HG03095 (cell line): ENCODE results near the gene DCD.

Source experiments
- ATAC-seq: cut with Tn5 transposase; IDR thresholded peaks from one replicate; pipeline ENCODE4 v1.9.1; 2021; ENCODE audit warnings: moderate library complexity; ENCODE audit not compliant: unreplicated experiment

DCD gene

DNA sequence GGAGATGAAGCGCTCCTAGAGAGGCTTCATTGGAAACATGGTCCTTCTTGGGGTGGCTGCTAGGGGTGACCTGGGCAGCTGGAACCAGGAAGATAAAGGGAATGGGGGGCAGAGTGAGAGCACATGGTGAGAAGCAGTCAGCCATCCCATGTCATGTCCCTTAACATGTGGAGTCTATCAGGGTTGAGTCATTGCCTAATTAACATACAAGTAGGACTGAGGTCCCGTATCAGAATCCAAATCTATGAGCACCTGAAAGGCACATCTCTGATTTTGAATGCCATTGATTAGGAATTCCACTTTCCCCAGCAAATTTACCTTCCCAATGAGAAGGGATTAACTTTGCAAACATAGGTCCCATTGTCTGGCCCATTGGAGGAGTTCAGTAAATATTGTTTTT lies 39.4 kb downstream of the DCD start:
- ATAC-seq = no peak

DNA sequence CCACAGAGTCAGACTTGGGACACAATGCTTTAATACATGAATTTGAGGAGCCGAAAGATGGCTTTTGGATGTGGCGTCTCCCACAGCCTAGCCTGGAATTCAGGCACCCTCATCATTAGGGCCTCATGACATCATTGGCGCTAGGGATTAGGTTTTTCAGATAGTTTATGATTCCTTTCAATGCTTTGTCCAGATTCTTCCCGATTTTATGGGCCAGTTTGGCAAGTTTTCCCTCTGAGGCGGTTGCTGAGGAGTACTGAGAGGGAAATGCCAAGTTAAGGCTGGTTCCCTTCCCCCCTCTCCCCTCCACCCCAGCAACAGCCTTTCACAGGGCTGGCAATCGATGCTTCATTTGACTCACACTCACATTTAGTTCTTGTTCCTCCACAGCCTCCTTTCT lies 40.0 kb downstream of the DCD start:
- ATAC-seq = no peak

DNA sequence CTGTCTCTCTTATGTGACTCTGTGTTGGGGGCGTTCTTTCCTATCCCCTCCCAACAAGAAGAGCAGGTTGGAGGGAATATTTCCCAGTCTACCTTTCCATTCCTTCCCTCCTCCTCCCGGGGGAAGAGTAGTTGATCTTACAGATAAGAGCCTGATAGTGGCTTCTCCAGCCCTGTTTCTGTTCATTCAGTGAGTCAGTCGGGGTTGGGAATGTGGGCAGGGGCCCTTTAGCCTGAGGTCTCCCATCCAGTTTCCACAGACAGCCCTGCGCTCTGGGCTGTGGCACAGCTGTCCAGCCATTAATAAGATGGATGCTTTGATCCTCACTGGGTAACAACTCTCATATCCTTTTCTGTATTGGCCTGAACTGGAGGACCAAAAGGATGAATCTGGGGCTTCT lies 41.6 kb downstream of the DCD start:
- no peak for ATAC-seq

DNA sequence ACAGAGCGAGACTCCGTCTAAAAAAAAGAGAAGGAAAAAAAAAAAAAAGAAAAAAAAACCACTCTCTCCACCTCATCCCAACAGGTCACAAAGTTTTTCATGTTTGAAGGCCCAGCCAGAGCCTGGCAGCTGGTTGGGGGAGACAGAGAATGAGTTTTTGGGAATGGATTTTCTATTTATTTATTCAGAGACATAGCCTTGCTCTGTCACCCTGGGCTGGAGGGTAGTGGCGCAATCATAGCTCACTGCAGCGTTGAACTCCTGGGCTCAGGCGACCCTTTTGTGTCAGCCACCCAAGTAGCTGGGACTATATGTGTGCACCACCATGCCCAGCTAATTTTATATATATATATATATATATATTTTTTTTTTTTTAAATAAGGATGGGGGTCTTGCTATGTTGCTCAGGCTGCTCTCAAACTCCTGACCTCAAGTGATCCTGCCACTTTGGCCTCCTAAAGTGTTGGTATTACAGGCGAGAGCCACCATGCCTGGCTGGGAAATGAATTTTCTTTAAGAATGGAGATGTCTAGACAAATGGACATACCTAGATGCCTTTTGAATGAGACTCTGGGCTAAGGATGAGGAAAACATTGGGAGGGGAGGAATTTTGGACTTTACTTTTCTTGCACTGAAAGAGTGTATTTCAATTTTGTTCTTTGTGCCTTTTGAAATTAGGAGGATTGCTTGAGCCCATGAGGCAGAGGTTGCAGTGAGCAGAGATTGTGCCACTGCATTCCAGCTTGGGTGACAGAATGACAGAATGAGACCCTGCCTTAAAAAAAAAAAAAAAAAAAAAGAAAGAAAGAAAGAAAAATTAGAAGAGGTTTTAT lies 42.8 kb downstream of the DCD start:
- no peak for ATAC-seq

DNA sequence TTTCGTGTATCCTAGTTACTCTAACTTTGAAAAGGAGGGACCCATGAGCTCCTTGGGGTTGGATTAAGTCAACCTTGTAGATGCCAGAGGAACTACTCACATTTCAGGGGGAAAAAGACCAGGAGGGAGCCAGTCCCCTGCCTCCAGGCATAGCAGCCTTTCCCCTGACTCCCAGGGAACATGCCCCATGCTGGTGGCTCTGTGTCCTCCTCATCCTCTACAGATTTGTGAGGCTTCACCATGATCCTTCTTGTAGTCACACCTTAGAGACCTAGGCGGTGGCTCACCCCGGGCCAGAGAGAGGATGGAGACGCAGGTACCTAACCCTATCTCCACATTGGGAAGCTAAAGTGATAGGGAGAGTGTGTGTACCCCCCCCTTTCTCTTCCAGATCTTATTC lies 43.7 kb downstream of the DCD start:
- ATAC-seq = no peak

DNA sequence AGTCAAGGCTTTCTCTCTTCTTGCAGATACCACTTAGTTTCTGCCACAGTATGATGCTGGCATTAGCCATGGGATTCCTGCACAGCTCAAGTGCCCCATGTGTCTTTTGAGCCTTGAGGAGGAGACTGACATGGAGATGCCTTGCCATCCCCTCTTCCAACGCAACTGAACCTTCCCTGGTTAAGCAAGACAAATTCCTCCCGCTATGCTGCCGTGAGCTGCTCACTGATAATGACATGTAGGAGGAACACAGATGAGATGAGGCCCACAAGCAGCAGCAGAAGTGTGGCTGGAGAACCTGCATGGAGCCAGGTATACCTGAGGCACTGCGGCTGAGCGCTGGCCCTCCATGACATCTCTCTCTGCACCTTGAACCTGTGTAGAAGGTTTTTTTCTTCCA lies 44.3 kb downstream of the DCD start:
- no peak for ATAC-seq

DNA sequence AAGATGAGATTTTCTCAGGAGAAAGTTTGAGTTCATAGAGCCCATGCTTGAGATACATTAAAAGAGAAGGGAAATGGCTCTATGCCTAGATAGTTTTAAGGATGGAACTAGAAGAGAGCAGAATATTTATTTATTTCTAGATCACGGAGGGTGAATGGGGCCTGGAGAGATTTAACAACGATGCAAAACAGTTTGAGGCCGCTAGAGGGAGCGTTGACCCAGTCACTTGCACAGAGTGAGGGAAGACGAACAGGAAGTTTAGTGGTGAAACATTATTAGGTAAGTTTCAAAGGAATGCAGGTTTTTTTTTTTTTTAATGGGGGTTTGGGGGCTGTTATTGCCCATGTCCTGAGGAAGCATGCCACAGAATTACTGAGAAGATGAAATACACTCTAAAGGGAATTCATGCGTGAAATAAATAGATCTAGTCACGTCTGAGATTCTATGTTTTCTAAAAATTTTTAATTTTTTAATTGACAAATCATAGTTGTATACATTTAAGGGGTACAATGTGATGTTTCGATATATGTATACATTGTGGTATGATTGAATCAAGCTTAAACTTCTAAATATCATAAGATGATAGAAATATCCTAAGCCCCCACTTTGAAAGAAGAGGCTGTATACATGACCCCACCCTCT lies 44.9 kb downstream of the DCD start:
- ATAC-seq = peak; percentile 88

DNA sequence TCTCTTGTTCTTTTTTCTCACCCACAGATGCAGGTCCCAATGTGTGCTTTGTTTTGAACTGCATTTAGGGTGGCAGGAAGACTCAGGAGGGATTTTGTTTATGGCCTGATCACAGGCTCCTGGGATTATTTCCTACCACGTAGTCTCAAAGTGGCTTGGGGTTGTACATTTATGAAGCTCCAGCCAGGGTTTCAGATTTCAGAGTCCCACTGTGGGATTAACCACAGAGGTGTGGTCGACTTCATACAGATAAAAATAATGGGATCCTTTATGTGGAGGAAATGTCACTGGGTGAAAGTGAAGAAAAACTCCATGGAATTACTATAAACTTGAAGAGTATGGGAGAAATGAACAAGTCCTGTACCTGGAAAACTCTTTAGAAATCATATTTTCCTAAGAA lies 45.5 kb downstream of the DCD start:
- no peak for ATAC-seq

DNA sequence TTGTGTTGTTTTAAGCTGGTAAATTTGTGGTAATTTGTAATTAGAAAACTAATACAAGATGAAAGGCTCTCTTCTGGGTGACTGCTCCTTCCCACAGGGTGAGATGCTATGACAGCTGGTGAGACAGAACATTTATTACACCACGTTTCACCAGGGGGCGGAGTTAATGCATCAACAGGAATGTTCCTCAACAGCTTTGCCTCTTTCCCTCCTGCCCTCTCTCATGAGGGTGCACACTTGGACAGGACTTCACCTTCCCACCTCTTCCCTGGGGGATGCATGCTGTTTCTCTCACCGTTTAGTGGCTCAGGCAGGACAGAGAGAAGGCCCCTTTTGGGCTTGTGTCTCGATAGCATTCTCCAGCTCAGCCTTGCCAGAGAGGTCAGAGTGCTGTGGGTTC lies 46.3 kb downstream of the DCD start:
- no peak for ATAC-seq

DNA sequence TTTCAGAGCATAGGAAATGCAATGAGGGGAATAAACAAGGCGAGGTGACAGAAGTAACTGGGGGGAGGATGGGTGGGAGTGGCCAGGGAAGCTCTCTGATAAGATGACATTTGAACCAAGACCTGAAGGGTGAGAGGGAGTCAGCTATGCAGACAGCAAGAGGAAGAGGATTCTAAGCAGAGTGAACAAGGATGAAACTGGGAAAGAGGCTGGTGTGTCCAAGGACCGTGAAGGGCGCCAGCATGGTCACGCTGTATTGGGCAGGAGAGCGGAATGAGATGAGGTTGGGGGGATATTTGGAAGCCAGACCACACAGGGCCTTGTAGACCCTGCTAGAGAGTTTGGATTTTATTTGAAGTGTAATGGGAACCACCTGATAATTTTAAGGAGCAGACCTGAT lies 49.2 kb downstream of the DCD start:
- no peak for ATAC-seq

DNA sequence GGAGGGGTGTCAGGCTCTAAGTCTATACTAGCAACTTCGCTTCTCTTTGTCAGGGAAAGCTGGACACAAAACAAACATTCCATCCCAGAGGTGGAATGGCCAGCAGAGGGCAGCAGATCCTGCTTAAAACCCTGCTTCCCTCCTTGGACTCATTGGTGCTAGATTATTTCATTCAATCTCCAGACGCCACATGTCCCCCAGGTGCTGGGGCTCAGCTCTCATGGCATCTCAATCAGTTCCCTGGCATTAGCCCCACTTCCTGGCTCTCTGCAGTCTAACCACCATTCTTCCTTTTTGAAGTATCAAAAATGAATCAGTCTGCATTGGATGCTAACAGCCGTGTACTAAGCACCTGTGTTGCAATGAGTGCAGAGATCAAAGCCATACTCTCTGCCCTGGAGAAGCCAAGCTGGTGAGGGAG lies 51.6 kb downstream of the DCD start:
- no peak for ATAC-seq

DNA sequence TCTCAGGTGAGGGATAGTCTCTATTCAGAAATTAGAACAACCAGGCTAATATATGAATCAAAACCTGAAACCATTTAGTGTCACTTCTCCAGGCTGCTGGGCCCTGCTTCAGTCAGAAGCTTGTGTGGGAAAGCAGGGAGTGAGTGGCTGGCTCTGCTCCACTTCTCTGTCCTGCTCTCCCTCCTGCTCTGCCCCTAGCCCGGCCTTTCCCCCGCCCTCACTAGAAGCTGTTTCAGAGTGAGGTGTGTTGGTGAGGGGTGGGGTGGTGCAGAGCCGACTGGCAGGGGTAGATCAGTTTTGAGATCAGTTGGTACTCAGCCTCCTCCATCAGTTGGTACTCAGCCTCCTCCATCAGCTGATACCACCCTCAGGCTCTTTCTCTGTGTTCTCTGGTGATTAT lies 52.7 kb downstream of the DCD start:
- no peak for ATAC-seq
